Mammary epithelial cell (primary cell): ENCODE data around the gene NEUROD4.

Source experiments
- EZH2 ChIP-seq: IDR thresholded peaks from 2 replicates; pipeline ENCODE4 v1.6.1; 2012; ENCODE audit warnings: low read length, inconsistent platforms, borderline replicate concordance
- TF ChIP-seq, protein P1 (sequence below), 2 donors: IDR thresholded peaks in 1 of 2; conservative IDR thresholded peaks in 1 of 2; 2 replicates each; pipeline ENCODE4 v1.5.1; 2011 to 2012; ENCODE audit warnings: inconsistent platforms in 2 of 2, low read length in 2 of 2, mild to moderate bottlenecking in 2 of 2, control low read depth in 1 of 2, low read depth in 1 of 2; ENCODE audit not compliant: insufficient read depth in 1 of 2; ENCODE audit errors: extremely low read depth in 1 of 2

DNA sequence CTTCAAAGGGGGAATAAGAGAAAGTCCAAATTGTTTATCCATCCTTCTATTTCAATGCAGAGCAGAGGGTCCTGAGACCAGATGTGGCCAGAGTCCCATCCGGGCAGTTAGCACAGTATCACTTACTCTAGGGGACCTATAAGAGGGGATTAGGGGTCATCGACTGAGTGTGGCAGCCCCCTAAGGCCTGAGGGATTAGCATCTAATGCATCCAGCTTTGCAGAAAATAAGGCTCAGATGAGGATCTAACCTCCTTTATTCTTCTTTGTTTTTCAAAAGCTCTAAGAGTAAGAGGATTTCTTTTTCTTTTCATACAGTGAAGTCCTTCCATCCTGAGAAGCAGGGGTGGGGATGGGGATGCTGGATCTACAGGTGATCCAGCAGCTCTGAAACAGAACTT is 43.5 kb downstream of the NEUROD4 start:
- TF ChIP-seq, protein P1, sequence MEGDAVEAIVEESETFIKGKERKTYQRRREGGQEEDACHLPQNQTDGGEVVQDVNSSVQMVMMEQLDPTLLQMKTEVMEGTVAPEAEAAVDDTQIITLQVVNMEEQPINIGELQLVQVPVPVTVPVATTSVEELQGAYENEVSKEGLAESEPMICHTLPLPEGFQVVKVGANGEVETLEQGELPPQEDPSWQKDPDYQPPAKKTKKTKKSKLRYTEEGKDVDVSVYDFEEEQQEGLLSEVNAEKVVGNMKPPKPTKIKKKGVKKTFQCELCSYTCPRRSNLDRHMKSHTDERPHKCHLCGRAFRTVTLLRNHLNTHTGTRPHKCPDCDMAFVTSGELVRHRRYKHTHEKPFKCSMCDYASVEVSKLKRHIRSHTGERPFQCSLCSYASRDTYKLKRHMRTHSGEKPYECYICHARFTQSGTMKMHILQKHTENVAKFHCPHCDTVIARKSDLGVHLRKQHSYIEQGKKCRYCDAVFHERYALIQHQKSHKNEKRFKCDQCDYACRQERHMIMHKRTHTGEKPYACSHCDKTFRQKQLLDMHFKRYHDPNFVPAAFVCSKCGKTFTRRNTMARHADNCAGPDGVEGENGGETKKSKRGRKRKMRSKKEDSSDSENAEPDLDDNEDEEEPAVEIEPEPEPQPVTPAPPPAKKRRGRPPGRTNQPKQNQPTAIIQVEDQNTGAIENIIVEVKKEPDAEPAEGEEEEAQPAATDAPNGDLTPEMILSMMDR (conservative IDR thresholded peaks at IDR 0.05 in 1 of 2, IDR thresholded peaks at IDR 0.05 in 1 of 2; ENCODE audit: extremely low read depth in 1 of 2, insufficient read depth in 1 of 2, low read depth in 1 of 2, low read length in 2 of 2): no peak
- TF ChIP-seq EZH2: no peak
